ENCODE measurements around the gene CFAP77.

Gene CFAP77

GRCh38 chr9:132383462-132383883, 26.5 kb upstream of the CFAP77 start:
- Histone ChIP-seq H3K36me3 (peaks cover 83% of the 10 kb centered on the region), H3K27me3 (ENCODE audit: insufficient read depth, low read depth, severe bottlenecking) (no peaks in the 10 kb centered on the region), H3K27ac (no peak overlapping the region), H3K9me3 (ENCODE audit: severe bottlenecking) (no peaks in the 10 kb centered on the region), H3K4me3 (ENCODE audit: low read depth, low read length) (no peak overlapping the region)
- no peak for DNase-seq
- no peak for TF ChIP-seq CTCF (IDR thresholded peaks at IDR 0.05; ENCODE audit: low read depth, low read length)

GRCh38 chr9:132384376-132384775, 25.6 kb upstream of the CFAP77 start:
- H3K27me3 ChIP-seq (ENCODE audit: insufficient read depth, low read depth, severe bottlenecking) = no peaks in the 10 kb centered on the region
- DNase-seq = no peak
- no peak for TF ChIP-seq CTCF (IDR thresholded peaks at IDR 0.05; ENCODE audit: low read depth, low read length)
- no peak overlapping the region for H3K27ac ChIP-seq
- no peak overlapping the region for H3K4me3 ChIP-seq (ENCODE audit: low read depth, low read length)
- H3K36me3 ChIP-seq = peaks cover 83% of the 10 kb centered on the region
- H3K9me3 ChIP-seq (ENCODE audit: severe bottlenecking) = no peaks in the 10 kb centered on the region

- peaks cover 81% of the 10 kb centered on the region for H3K36me3 ChIP-seq
- no peaks in the 10 kb centered on the region for H3K9me3 ChIP-seq (ENCODE audit: severe bottlenecking)
- no peak for TF ChIP-seq CTCF (IDR thresholded peaks at IDR 0.05; ENCODE audit: low read depth, low read length)
- no peak overlapping the region for H3K4me3 ChIP-seq (ENCODE audit: low read depth, low read length)
- H3K27ac ChIP-seq = no peak overlapping the region
- DNase-seq = no peak
- no peaks in the 10 kb centered on the region for H3K27me3 ChIP-seq (ENCODE audit: insufficient read depth, low read depth, severe bottlenecking)
These were observed 22.9 kb upstream of the CFAP77 start for GRCh38 chr9:132387133-132387532.

- H3K36me3 ChIP-seq = peaks cover 89% of the 10 kb centered on the region
- no peaks in the 10 kb centered on the region for H3K27me3 ChIP-seq (ENCODE audit: insufficient read depth, low read depth, severe bottlenecking)
- no peak for TF ChIP-seq CTCF (IDR thresholded peaks at IDR 0.05; ENCODE audit: low read depth, low read length)
- H3K4me3 ChIP-seq (ENCODE audit: low read depth, low read length) = no peak overlapping the region
- no peaks in the 10 kb centered on the region for H3K9me3 ChIP-seq (ENCODE audit: severe bottlenecking)
- H3K27ac ChIP-seq = no peak overlapping the region
- no peak for DNase-seq
These were observed 19.0 kb upstream of the CFAP77 start for GRCh38 chr9:132390966-132391365.

- no peak for DNase-seq
- H3K9me3 ChIP-seq (ENCODE audit: severe bottlenecking) = no peaks in the 10 kb centered on the region
- H3K27me3 ChIP-seq (ENCODE audit: insufficient read depth, low read depth, severe bottlenecking) = no peaks in the 10 kb centered on the region
- H3K4me3 ChIP-seq (ENCODE audit: low read depth, low read length) = no peak overlapping the region
- no peak for TF ChIP-seq CTCF (IDR thresholded peaks at IDR 0.05; ENCODE audit: low read depth, low read length)
- no peak overlapping the region for H3K27ac ChIP-seq
- H3K36me3 ChIP-seq = peaks cover 89% of the 10 kb centered on the region
These were observed 18.6 kb upstream of the CFAP77 start for GRCh38 chr9:132391449-132391848.

- no peaks in the 10 kb centered on the region for H3K9me3 ChIP-seq (ENCODE audit: severe bottlenecking)
- H3K36me3 ChIP-seq = peaks cover 94% of the 10 kb centered on the region
- no peaks in the 10 kb centered on the region for H3K27me3 ChIP-seq (ENCODE audit: insufficient read depth, low read depth, severe bottlenecking)
- H3K27ac ChIP-seq = peak overlapping the region; percentile 18
- H3K4me3 ChIP-seq (ENCODE audit: low read depth, low read length) = no peak overlapping the region
- DNase-seq = no peak
- TF ChIP-seq CTCF (IDR thresholded peaks at IDR 0.05; ENCODE audit: low read depth, low read length) = no peak
These were observed 14.5 kb upstream of the CFAP77 start for GRCh38 chr9:132395560-132395959.

Data from WERI-Rb-1 (cell line).